ENCODE results near the gene GLYATL3.

GLYATL3 gene

GRCh38 chr6:49514571-49515484 lies 15.1 kb downstream of the GLYATL3 start:
- peak; percentile 13 for DNase-seq (ENCODE audit: low read depth)

GRCh38 chr6:49515485-49516146 lies 15.9 kb downstream of the GLYATL3 start:
- no peak for DNase-seq (ENCODE audit: low read depth)

GRCh38 chr6:49516147-49516505 lies 16.4 kb downstream of the GLYATL3 start:
- DNase-seq (ENCODE audit: low read depth), result no peak

- no peak for DNase-seq (ENCODE audit: low read depth)
These were observed 18.2 kb downstream of the GLYATL3 start for GRCh38 chr6:49517919-49518318.

GRCh38 chr6:49519660-49520059 lies 19.9 kb downstream of the GLYATL3 start:
- DNase-seq (ENCODE audit: low read depth), result no peak

- DNase-seq (ENCODE audit: low read depth), result no peak
These were observed 23.2 kb downstream of the GLYATL3 start for GRCh38 chr6:49522710-49523593.

- no peak for DNase-seq (ENCODE audit: low read depth)
These were observed 24.2 kb downstream of the GLYATL3 start for GRCh38 chr6:49523901-49524300.

- DNase-seq (ENCODE audit: low read depth), result no peak
These were observed 24.8 kb downstream of the GLYATL3 start for GRCh38 chr6:49524541-49524940.

GRCh38 chr6:49526598-49526997 lies 26.9 kb downstream of the GLYATL3 start:
- no peak for DNase-seq (ENCODE audit: low read depth)

GRCh38 chr6:49527320-49527719 lies 27.6 kb downstream of the GLYATL3 start:
- no peak for DNase-seq (ENCODE audit: low read depth)

GRCh38 chr6:49528571-49528970 lies 28.8 kb downstream of the GLYATL3 start:
- DNase-seq (ENCODE audit: low read depth), result no peak

- peak; percentile 49 for DNase-seq (ENCODE audit: low read depth)
These were observed 30.5 kb downstream of the GLYATL3 start for GRCh38 chr6:49530141-49530776.

GRCh38 chr6:49531774-49532569 lies 32.2 kb downstream of the GLYATL3 start:
- DNase-seq (ENCODE audit: low read depth), result peak; percentile 90

GRCh38 chr6:49535795-49536194 lies 36.1 kb downstream of the GLYATL3 start:
- no peak for DNase-seq (ENCODE audit: low read depth)

- DNase-seq (ENCODE audit: low read depth), result no peak
These were observed 39.4 kb downstream of the GLYATL3 start for GRCh38 chr6:49539102-49539501.

GRCh38 chr6:49540614-49541013 lies 40.9 kb downstream of the GLYATL3 start:
- DNase-seq (ENCODE audit: low read depth), result no peak

- DNase-seq (ENCODE audit: low read depth), result peak; percentile 88
These were observed 41.5 kb downstream of the GLYATL3 start for GRCh38 chr6:49541210-49541724.

GRCh38 chr6:49541936-49542335 lies 42.2 kb downstream of the GLYATL3 start:
- DNase-seq (ENCODE audit: low read depth), result no peak

- DNase-seq (ENCODE audit: low read depth), result no peak
These were observed 43.5 kb downstream of the GLYATL3 start for GRCh38 chr6:49543087-49543858.

GRCh38 chr6:49546331-49546730 lies 46.6 kb downstream of the GLYATL3 start:
- no peak for DNase-seq (ENCODE audit: low read depth)
